Endothelial cell of umbilical vein (primary cell): ENCODE results near the gene SYNDIG1. TPM values are rescaled to one million over a fixed set of nuclear protein-coding genes. Genes with fewer than 3 reads are reported as not detected.
"Not testable (repeated sequence)": the region's sequence is repeated elsewhere in the genome, so short reads cannot be mapped to it uniquely, and the experiment has no call there.

Experiments
- BruUV-seq: library from RNA; stranded (reverse); fragments of 400-500 nt; replicated peaks from 2 replicates; lab custom pipeline; 2021; lab: Mats Ljungman, UMichigan
- CTCF ChIA-PET: fragments of 300-600, 350-600 bp; sonication (Branson Sonifier 250); formaldehyde crosslinking; loops from one replicate; lab custom pipeline; 2021; ENCODE audit warnings: antibody characterized with exemption, inconsistent platforms; lab: Charles Lee
- POLR2A ChIA-PET: fragments of 300-600, 350-600 bp; sonication (Branson Sonifier 250); formaldehyde crosslinking; loops from one replicate; lab custom pipeline; 2021; ENCODE audit warnings: antibody characterized with exemption, inconsistent platforms; lab: Charles Lee
- DNase-seq: peaks from one replicate; pipeline ENCODE4 v3.0.0-alpha.2; 2011; ENCODE audit warnings: low read depth, low spot score
- FAIRE-seq: peaks from 2 replicates; lab custom pipeline; 2011; peaks lifted over from hg19 to GRCh38; lab: Jason Lieb, UNC
- H2AFZ ChIP-seq: 2 replicates; pipeline ENCODE4 v1.6.0; 2012; ENCODE audit warnings: low read depth, low read length, control low read depth, inconsistent platforms
- H3K27ac ChIP-seq: 2 replicates; pipeline ENCODE4 v1.5.1; 2011; ENCODE audit warnings: low read depth, mild to moderate bottlenecking, control low read depth, low read length, moderate library complexity; ENCODE audit not compliant: insufficient read depth
- H3K27me3 ChIP-seq, 2 experiments: 2 replicates each; pipeline versions ENCODE4 v1.6.0 to v1.6.1; 2011; ENCODE audit warnings: low read length in 2 of 2, mixed read lengths in 1 of 2; ENCODE audit not compliant: control insufficient read depth in 2 of 2, insufficient read depth in 2 of 2
- H3K36me3 ChIP-seq, 2 experiments: 2 replicates in 1 of 2; 3 replicates in 1 of 2; pipeline ENCODE4 v1.5.1; 2011; ENCODE audit warnings: low read length in 2 of 2, mild to moderate bottlenecking in 1 of 2, moderate library complexity in 1 of 2; ENCODE audit not compliant: control insufficient read depth in 2 of 2, insufficient read depth in 2 of 2; ENCODE audit errors: extremely low read depth in 1 of 2
- H3K4me1 ChIP-seq: 3 replicates; pipeline ENCODE4 v1.5.1; 2011; ENCODE audit warnings: mild to moderate bottlenecking, low read length; ENCODE audit not compliant: control insufficient read depth, insufficient read depth; ENCODE audit errors: extremely low read depth
- H3K4me2 ChIP-seq: 2 replicates; pipeline ENCODE4 v1.6.1; 2011; ENCODE audit warnings: low read length, control low read depth, mixed read lengths; ENCODE audit not compliant: insufficient read depth
- H3K4me3 ChIP-seq, 3 experiments: fragments of 200-600 bp in 1 of 3; sonication (generic), shearing (Covaris generic) in 1 of 3; replicated peaks in 1 of 3; 2 replicates each; pipeline ENCODE4 v1.5.1; 2011 to 2016; ENCODE audit warnings: control low read depth in 3 of 3, low read length in 3 of 3, mild to moderate bottlenecking in 2 of 3, inconsistent platforms in 1 of 3, low read depth in 1 of 3, moderate library complexity in 1 of 3; ENCODE audit not compliant: insufficient read depth in 1 of 3
- H3K79me2 ChIP-seq: 2 replicates; pipeline ENCODE4 v1.6.0; 2012; ENCODE audit warnings: low read length, inconsistent platforms; ENCODE audit not compliant: control insufficient read depth, insufficient read depth
- H3K9ac ChIP-seq: replicated peaks from 2 replicates; pipeline ENCODE3; 2011; ENCODE audit warnings: low read length, control low read depth; ENCODE audit not compliant: insufficient read depth; ENCODE audit errors: extremely low read depth
- H3K9me1 ChIP-seq: replicated peaks from 3 replicates; pipeline ENCODE4 v1.6.0; 2011; ENCODE audit warnings: mild to moderate bottlenecking, low read length; ENCODE audit not compliant: control insufficient read depth, insufficient read depth; ENCODE audit errors: extremely low read depth
- H3K9me3 ChIP-seq: replicated peaks from 2 replicates; pipeline ENCODE4 v1.5.1; 2012; ENCODE audit warnings: low read length, inconsistent platforms; ENCODE audit not compliant: control insufficient read depth, insufficient read depth
- H4K20me1 ChIP-seq: replicated peaks from 2 replicates; pipeline ENCODE3; 2011; ENCODE audit warnings: mild to moderate bottlenecking, low read length; ENCODE audit not compliant: control insufficient read depth, insufficient read depth; ENCODE audit errors: extremely low read depth
- EZH2 ChIP-seq: IDR thresholded peaks from 2 replicates; pipeline ENCODE4 v1.6.1; 2012; ENCODE audit warnings: borderline replicate concordance, low read depth, mild to moderate bottlenecking, moderate library complexity, low read length, inconsistent platforms; ENCODE audit not compliant: severe bottlenecking
- FOS ChIP-seq: IDR thresholded peaks from 2 replicates; pipeline ENCODE4 v1.6.1; 2011; ENCODE audit warnings: mild to moderate bottlenecking, low read length, moderate library complexity, borderline replicate concordance; ENCODE audit not compliant: insufficient read depth
- GATA2 ChIP-seq: IDR thresholded peaks from 2 replicates; pipeline ENCODE4 v1.7.0; 2011; ENCODE audit warnings: low read depth, mild to moderate bottlenecking, moderate library complexity, mixed read lengths, low read length; ENCODE audit not compliant: insufficient read length, insufficient read depth
- JUN ChIP-seq: IDR thresholded peaks from 2 replicates; pipeline ENCODE4 v1.6.1; 2011; ENCODE audit warnings: borderline replicate concordance, low read depth; ENCODE audit not compliant: insufficient read length, insufficient read depth
- MYC ChIP-seq: IDR thresholded peaks from one replicate; pipeline ENCODE4 v1.6.1; 2011; ENCODE audit warnings: mild to moderate bottlenecking, low read depth, low read length
- POLR2A ChIP-seq: IDR thresholded peaks from 2 replicates; pipeline ENCODE4 v1.6.1; 2012; ENCODE audit warnings: low read depth, mild to moderate bottlenecking, control low read depth, low read length
- POLR2AphosphoS5 ChIP-seq: IDR thresholded peaks from 2 replicates; pipeline ENCODE4 v1.6.1; 2012; ENCODE audit warnings: low read depth, mild to moderate bottlenecking, control low read depth, low read length, moderate library complexity; ENCODE audit not compliant: insufficient read depth
- dilution Hi-C: fragments of 300-500 bp; cut with MboI; formaldehyde crosslinking; loops from one replicate; pipeline ENCODE4 v1.15.0; 2019; ENCODE audit warnings: low sequenced_read_pairs; ENCODE audit not compliant: extremely low pct_ligation_motif_present
- intact Hi-C: fragments of 100-400 bp; cut with micrococcal nuclease; formaldehyde crosslinking; loops from one replicate; pipeline ENCODE4 v1.10.0; 2022
- polyA plus RNA-seq, 4 experiments: library from polyadenylated mRNA; depleted of rRNA in 3 of 4; stranded (reverse) in 3 of 4; unstranded in 1 of 4; fragments of >200 nt; gene quantifications; 2 replicates each; pipeline versions ENCODE4 v1.2.1 to v1.2.3, GENCODE V29; 2011 to 2012; ENCODE audit warnings: missing spikeins in 1 of 4
- total RNA-seq: library from RNA; stranded (reverse); gene quantifications from 2 replicates; pipeline ENCODE4 v1.2.3, GENCODE V29; 2021
- TF ChIP-seq, protein P1 (sequence below), 2 donors: IDR thresholded peaks; 1 replicate in 1 of 2; 2 replicates in 1 of 2; pipeline ENCODE4 v1.5.1; 2011; ENCODE audit warnings: low read length in 2 of 2, mild to moderate bottlenecking in 2 of 2, moderate library complexity in 2 of 2, control low read depth in 1 of 2, inconsistent platforms in 1 of 2, low read depth in 1 of 2; ENCODE audit not compliant: insufficient read depth in 1 of 2; ENCODE audit errors: extremely low read depth in 1 of 2
- TF ChIP-seq, protein P2 (sequence below): IDR thresholded peaks from 2 replicates; pipeline ENCODE4 v1.6.1; 2011; ENCODE audit not compliant: insufficient read depth, insufficient read length

The SYNDIG1 gene
- total and polyA plus RNA-seq, 2 donors (not counting 3 experiments of a cell fraction or from before 2014, with no cell fraction given): not detected

DNA sequence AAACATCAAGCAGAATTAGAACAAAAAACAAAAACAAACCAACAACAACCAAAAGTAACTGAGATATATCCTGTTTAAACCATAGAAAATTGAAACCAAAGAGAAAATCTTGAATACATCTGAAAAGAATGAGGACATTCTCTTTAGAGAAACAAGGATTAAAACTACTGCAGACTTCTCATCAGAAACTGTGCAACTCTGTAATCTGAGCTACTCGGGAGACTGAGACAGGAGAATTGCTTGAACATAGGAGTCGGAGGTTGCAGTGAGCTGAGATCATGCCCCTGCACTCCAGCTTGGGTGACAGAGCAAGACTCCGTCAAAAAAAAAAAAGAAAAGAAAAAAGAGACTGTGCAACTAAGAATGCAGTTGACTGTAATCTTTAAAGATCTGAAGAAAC, 153.4 kb downstream of the SYNDIG1 start:
- H3K4me1 ChIP-seq: no peaks in the 10 kb centered on the region
- H3K79me2 ChIP-seq: no peaks in the 10 kb centered on the region
- H3K9me3 ChIP-seq: peaks cover 2% of the 10 kb centered on the region
- no peaks in the 10 kb centered on the region for H4K20me1 ChIP-seq
- no peak overlapping the region for H3K4me2 ChIP-seq
- no peak overlapping the region for H3K9ac ChIP-seq
- FAIRE-seq: no peak
- ChIA-PET POLR2A (no interaction called here), CTCF (no interaction called here)
- H3K27ac ChIP-seq: no peak overlapping the region
- TF ChIP-seq, protein P1, sequence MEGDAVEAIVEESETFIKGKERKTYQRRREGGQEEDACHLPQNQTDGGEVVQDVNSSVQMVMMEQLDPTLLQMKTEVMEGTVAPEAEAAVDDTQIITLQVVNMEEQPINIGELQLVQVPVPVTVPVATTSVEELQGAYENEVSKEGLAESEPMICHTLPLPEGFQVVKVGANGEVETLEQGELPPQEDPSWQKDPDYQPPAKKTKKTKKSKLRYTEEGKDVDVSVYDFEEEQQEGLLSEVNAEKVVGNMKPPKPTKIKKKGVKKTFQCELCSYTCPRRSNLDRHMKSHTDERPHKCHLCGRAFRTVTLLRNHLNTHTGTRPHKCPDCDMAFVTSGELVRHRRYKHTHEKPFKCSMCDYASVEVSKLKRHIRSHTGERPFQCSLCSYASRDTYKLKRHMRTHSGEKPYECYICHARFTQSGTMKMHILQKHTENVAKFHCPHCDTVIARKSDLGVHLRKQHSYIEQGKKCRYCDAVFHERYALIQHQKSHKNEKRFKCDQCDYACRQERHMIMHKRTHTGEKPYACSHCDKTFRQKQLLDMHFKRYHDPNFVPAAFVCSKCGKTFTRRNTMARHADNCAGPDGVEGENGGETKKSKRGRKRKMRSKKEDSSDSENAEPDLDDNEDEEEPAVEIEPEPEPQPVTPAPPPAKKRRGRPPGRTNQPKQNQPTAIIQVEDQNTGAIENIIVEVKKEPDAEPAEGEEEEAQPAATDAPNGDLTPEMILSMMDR (IDR thresholded peaks at IDR 0.05; ENCODE audit: extremely low read depth in 1 of 2, insufficient read depth in 1 of 2, low read depth in 1 of 2, low read length in 2 of 2): no peak
- TF ChIP-seq JUN (no peak), POLR2A (no peak), POLR2AphosphoS5 (no peak), MYC (no peak), FOS (no peak), GATA2 (no peak), EZH2 (no peak)
- TF ChIP-seq, protein P2, sequence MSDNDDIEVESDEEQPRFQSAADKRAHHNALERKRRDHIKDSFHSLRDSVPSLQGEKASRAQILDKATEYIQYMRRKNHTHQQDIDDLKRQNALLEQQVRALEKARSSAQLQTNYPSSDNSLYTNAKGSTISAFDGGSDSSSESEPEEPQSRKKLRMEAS: no peak
- intact Hi-C loops: no loop called here
- H3K9me1 ChIP-seq: no peaks in the 10 kb centered on the region
- BruUV-seq: no TSS peak
- no peak overlapping the region for H3K4me3 ChIP-seq
- H3K27me3 ChIP-seq: no peaks in the 10 kb centered on the region
- DNase-seq: no peak
- dilution Hi-C loops: no loop called here
- H3K36me3 ChIP-seq: no peaks in the 10 kb centered on the region
- H2AFZ ChIP-seq: no peak overlapping the region

DNA sequence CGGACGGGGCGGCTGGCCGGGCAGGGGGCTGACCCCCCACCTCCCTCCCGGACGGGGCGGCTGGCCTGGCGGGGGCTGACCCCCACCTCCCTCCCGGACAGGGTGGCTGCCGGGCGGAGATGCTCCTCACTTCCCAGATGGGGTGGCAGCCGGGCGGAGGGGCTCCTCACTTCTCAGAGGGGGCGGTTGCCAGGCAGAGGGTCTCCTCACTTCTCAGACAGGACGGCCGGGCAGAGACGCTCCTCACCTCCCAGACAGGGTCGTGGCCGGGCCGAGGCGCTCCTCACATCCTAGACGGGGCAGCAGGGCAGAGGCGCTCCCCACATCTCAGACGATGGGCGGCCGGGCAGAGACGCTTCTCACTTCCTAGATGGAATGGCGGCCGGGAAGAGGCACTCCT, 156.7 kb downstream of the SYNDIG1 start:
- FAIRE-seq, intact Hi-C loops, BruUV-seq: not testable (repeated sequence)

More for the DNA sequence above, 156.7 kb downstream of the SYNDIG1 start:
- H2AFZ ChIP-seq, H3K79me2 ChIP-seq, POLR2A ChIA-PET, H3K4me3 ChIP-seq, H3K4me2 ChIP-seq, CTCF ChIA-PET, H3K27me3 ChIP-seq, H3K9me3 ChIP-seq, H3K9me1 ChIP-seq, H4K20me1 ChIP-seq, H3K9ac ChIP-seq, DNase-seq, H3K4me1 ChIP-seq, H3K36me3 ChIP-seq, H3K27ac ChIP-seq, dilution Hi-C loops: not testable (repeated sequence)
